Measurements from ENCODE around the gene CD2AP. TPM values are rescaled to one million over a fixed set of nuclear protein-coding genes. Genes with fewer than 3 reads are reported as not detected.
A peak's percentile ranks its signal among the peaks of the same experiment; 100 is the strongest.

The CD2AP gene
- total and polyA plus RNA-seq, 2 experiments from 2014 or later, result 13.7 to 48.0 TPM

DNA sequence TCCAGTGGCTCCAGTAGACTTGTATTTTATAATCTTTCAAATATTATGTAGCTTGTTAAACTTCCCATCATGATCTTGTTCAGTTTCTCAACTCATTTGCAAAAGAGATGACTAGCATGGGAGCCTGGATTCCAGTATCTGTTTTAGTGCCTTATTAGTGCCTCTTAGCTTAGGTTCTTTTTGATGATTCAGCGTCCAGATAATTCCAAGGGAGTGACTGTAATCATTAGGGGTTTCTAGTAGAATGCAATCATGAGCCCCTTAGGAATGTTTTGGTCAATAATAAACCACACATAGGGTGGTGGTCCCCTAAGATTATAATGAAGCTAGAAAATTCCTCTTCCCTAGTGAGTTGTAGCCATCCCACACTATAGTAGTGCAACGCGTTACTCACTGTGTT lies 7.0 kb downstream of the CD2AP start:
- peak; percentile 16 for DNase-seq (ENCODE audit: low spot score)
- Histone ChIP-seq H3K9me2 (replicated peaks; ENCODE audit: insufficient read depth) (no peaks in the 10 kb centered on the region), H3K4me1 (ENCODE audit: insufficient read depth) (peaks cover 8% of the 10 kb centered on the region), H3K27ac (peak overlapping the region; percentile 12), H3K9me3 (ENCODE audit: low read depth) (no peaks in the 10 kb centered on the region), H3K4me3 (no peak overlapping the region), H3K36me3 (replicated peaks; ENCODE audit: insufficient read depth, low read depth) (no peaks in the 10 kb centered on the region), H3K27me3 (no peaks in the 10 kb centered on the region), H3K79me2 (peaks cover 99% of the 10 kb centered on the region), H2AFZ (no peak overlapping the region), H3K4me2 (peak overlapping the region; percentile 30), H4K20me1 (ENCODE audit: insufficient read depth, poor library complexity, severe bottlenecking) (peaks cover 58% of the 10 kb centered on the region)
- 59% methylated on average over 3 of the region's 3 CpGs for WGBS (ENCODE audit: low lambda C conversion rate, missing lambda C conversion rate)
- TF ChIP-seq EZH2 (IDR thresholded peaks at IDR 0.05; ENCODE audit: borderline replicate concordance), result no peak

GRCh38 chr6:47485083-47485482 lies 7.5 kb downstream of the CD2AP start:
- H3K4me2 ChIP-seq, result no peak overlapping the region
- H3K4me1 ChIP-seq (ENCODE audit: insufficient read depth), result peaks cover 8% of the 10 kb centered on the region
- H3K79me2 ChIP-seq, result peaks cover 99% of the 10 kb centered on the region
- H3K36me3 ChIP-seq (replicated peaks; ENCODE audit: insufficient read depth, low read depth), result no peaks in the 10 kb centered on the region
- H2AFZ ChIP-seq, result no peak overlapping the region
- H3K27me3 ChIP-seq, result no peaks in the 10 kb centered on the region
- no peak for TF ChIP-seq EZH2phosphoT487 (IDR thresholded peaks at IDR 0.05; ENCODE audit: low read depth, severe bottlenecking, unreplicated experiment)
- TF ChIP-seq, protein P1, sequence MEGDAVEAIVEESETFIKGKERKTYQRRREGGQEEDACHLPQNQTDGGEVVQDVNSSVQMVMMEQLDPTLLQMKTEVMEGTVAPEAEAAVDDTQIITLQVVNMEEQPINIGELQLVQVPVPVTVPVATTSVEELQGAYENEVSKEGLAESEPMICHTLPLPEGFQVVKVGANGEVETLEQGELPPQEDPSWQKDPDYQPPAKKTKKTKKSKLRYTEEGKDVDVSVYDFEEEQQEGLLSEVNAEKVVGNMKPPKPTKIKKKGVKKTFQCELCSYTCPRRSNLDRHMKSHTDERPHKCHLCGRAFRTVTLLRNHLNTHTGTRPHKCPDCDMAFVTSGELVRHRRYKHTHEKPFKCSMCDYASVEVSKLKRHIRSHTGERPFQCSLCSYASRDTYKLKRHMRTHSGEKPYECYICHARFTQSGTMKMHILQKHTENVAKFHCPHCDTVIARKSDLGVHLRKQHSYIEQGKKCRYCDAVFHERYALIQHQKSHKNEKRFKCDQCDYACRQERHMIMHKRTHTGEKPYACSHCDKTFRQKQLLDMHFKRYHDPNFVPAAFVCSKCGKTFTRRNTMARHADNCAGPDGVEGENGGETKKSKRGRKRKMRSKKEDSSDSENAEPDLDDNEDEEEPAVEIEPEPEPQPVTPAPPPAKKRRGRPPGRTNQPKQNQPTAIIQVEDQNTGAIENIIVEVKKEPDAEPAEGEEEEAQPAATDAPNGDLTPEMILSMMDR (IDR thresholded peaks at IDR 0.05; ENCODE audit: poor library complexity), result no peak
- TF ChIP-seq EZH2 (IDR thresholded peaks at IDR 0.05; ENCODE audit: borderline replicate concordance), result no peak
- WGBS (ENCODE audit: low lambda C conversion rate, missing lambda C conversion rate), result 64% methylated on average over 2 of the region's 2 CpGs
- H3K27ac ChIP-seq, result no peak overlapping the region
- H4K20me1 ChIP-seq (ENCODE audit: insufficient read depth, poor library complexity, severe bottlenecking), result peaks cover 57% of the 10 kb centered on the region
- H3K4me3 ChIP-seq, result no peak overlapping the region
- no peaks in the 10 kb centered on the region for H3K9me2 ChIP-seq (replicated peaks; ENCODE audit: insufficient read depth)
- no peaks in the 10 kb centered on the region for H3K9me3 ChIP-seq (ENCODE audit: low read depth)
- DNase-seq (ENCODE audit: low spot score), result no peak

GRCh38 chr6:47485491-47486135 lies 8.0 kb downstream of the CD2AP start:
- H3K9me3 ChIP-seq (ENCODE audit: low read depth), result no peaks in the 10 kb centered on the region
- no peaks in the 10 kb centered on the region for H3K36me3 ChIP-seq (replicated peaks; ENCODE audit: insufficient read depth, low read depth)
- peaks cover 53% of the 10 kb centered on the region for H4K20me1 ChIP-seq (ENCODE audit: insufficient read depth, poor library complexity, severe bottlenecking)
- H3K4me3 ChIP-seq, result no peak overlapping the region
- no peaks in the 10 kb centered on the region for H3K9me2 ChIP-seq (replicated peaks; ENCODE audit: insufficient read depth)
- H3K4me1 ChIP-seq (ENCODE audit: insufficient read depth), result peaks cover 8% of the 10 kb centered on the region
- DNase-seq (ENCODE audit: low spot score), result no peak
- H2AFZ ChIP-seq, result no peak overlapping the region
- H3K79me2 ChIP-seq, result peaks cover 99% of the 10 kb centered on the region
- no peak overlapping the region for H3K4me2 ChIP-seq
- H3K27me3 ChIP-seq, result no peaks in the 10 kb centered on the region
- no peak overlapping the region for H3K27ac ChIP-seq
- TF ChIP-seq, protein P1 (IDR thresholded peaks at IDR 0.05; ENCODE audit: poor library complexity), result no peak
- TF ChIP-seq EZH2phosphoT487 (IDR thresholded peaks at IDR 0.05; ENCODE audit: low read depth, severe bottlenecking, unreplicated experiment) (no peak), EZH2 (IDR thresholded peaks at IDR 0.05; ENCODE audit: borderline replicate concordance) (no peak)

GRCh38 chr6:47489995-47490394 lies 12.4 kb downstream of the CD2AP start:
- H3K27ac ChIP-seq, result no peak overlapping the region
- H4K20me1 ChIP-seq (ENCODE audit: insufficient read depth, poor library complexity, severe bottlenecking), result peaks cover 27% of the 10 kb centered on the region
- WGBS (ENCODE audit: low lambda C conversion rate, missing lambda C conversion rate), result 82% methylated on average over 2 of the region's 2 CpGs
- no peaks in the 10 kb centered on the region for H3K27me3 ChIP-seq
- no peak overlapping the region for H2AFZ ChIP-seq
- no peak for DNase-seq (ENCODE audit: low spot score)
- no peaks in the 10 kb centered on the region for H3K9me3 ChIP-seq (ENCODE audit: low read depth)
- no peaks in the 10 kb centered on the region for H3K4me1 ChIP-seq (ENCODE audit: insufficient read depth)
- H3K36me3 ChIP-seq (replicated peaks; ENCODE audit: insufficient read depth, low read depth), result no peaks in the 10 kb centered on the region
- TF ChIP-seq EZH2 (IDR thresholded peaks at IDR 0.05; ENCODE audit: borderline replicate concordance) (no peak), EZH2phosphoT487 (IDR thresholded peaks at IDR 0.05; ENCODE audit: low read depth, severe bottlenecking, unreplicated experiment) (no peak)
- TF ChIP-seq, protein P1 (IDR thresholded peaks at IDR 0.05; ENCODE audit: poor library complexity), result no peak
- peaks cover 99% of the 10 kb centered on the region for H3K79me2 ChIP-seq
- H3K4me2 ChIP-seq, result no peak overlapping the region
- H3K9me2 ChIP-seq (replicated peaks; ENCODE audit: insufficient read depth), result no peaks in the 10 kb centered on the region
- no peak overlapping the region for H3K4me3 ChIP-seq
